GM12891 (cell line): ENCODE results near the gene CDK18.

ENCODE experiments used
- PAX5 ChIP-seq: IDR thresholded peaks from 2 replicates; pipeline ENCODE4 v1.6.1; 2011; ENCODE audit warnings: low read length, moderate library complexity, mild to moderate bottlenecking; ENCODE audit not compliant: insufficient read depth, severe bottlenecking
- POLR2A ChIP-seq: IDR thresholded peaks from 2 replicates; pipeline ENCODE4 v1.6.1; 2011; ENCODE audit warnings: low read depth, low read length, control low read depth
- POLR2AphosphoS5 ChIP-seq: IDR thresholded peaks from 2 replicates; pipeline ENCODE4 v1.6.1; 2011; ENCODE audit warnings: low read depth, low read length, control low read depth
- POU2F2 ChIP-seq: IDR thresholded peaks from 2 replicates; pipeline ENCODE4 v1.6.1; 2011; ENCODE audit warnings: low read depth, mild to moderate bottlenecking, control low read depth, low read length, moderate library complexity
- SPI1 ChIP-seq: IDR thresholded peaks from 2 replicates; pipeline ENCODE4 v1.6.1; 2011; ENCODE audit warnings: low read depth, low read length, control low read depth
- TAF1 ChIP-seq: IDR thresholded peaks from 2 replicates; pipeline ENCODE4 v1.6.1; 2011; ENCODE audit warnings: low read depth, low read length, control low read depth

- TF ChIP-seq POLR2A (no peak), POLR2AphosphoS5 (no peak), SPI1 (no peak), TAF1 (no peak), POU2F2 (no peak), PAX5 (no peak)
Measured at GRCh38 chr1:205579711-205580110, 75.2 kb downstream of the CDK18 start.
